Ovary (tissue), 9 donors: ENCODE data around the gene MLN. TPM values are rescaled to one million over a fixed set of nuclear protein-coding genes. Genes with fewer than 3 reads are reported as not detected.

ENCODE experiments used
- DNase-seq, 5 donors: peaks; one replicate each; pipeline ENCODE4 v3.0.0-alpha.2; 2019 to 2020
- H3K27ac ChIP-seq, 2 donors: fragments of 200-600 bp; one replicate each; pipeline versions ENCODE4 v1.5.1 to v1.8.0; 2019 to 2022
- H3K27me3 ChIP-seq: fragments of 200-600 bp; one replicate; pipeline ENCODE4 v1.8.0; 2022
- H3K36me3 ChIP-seq: fragments of 200-600 bp; sonication (generic); one replicate; pipeline ENCODE4 v1.5.1; 2019
- H3K4me1 ChIP-seq: one replicate; pipeline ENCODE4 v1.8.1; 2013; ENCODE audit warnings: mild to moderate bottlenecking, moderate library complexity; ENCODE audit not compliant: insufficient read depth
- H3K4me3 ChIP-seq: fragments of 200-600 bp; sonication (generic); one replicate; pipeline ENCODE4 v1.5.1; 2017
- H3K9me3 ChIP-seq, 2 donors: fragments of 200-600 bp in 1 of 2; sonication (generic) in 1 of 2; one replicate each; pipeline versions ENCODE4 v1.5.1 to v1.8.1; 2013 to 2019; ENCODE audit warnings: mild to moderate bottlenecking in 1 of 2, moderate library complexity in 1 of 2
- EP300 ChIP-seq: sonication (generic); formaldehyde crosslinking; IDR thresholded peaks from one replicate; pipeline ENCODE4 v1.6.1; 2017; ENCODE audit warnings: antibody characterized with exemption
- POLR2A ChIP-seq: fragments of 450-650 bp; IDR thresholded peaks from one replicate; pipeline ENCODE4 v1.6.1; 2017; ENCODE audit warnings: antibody characterized with exemption, mild to moderate bottlenecking, moderate library complexity
- WGBS, 3 donors: extraction: QIAGEN DNeasy Blood & Tissue Kit in 1 of 3; methylation state at CpG; one replicate each; pipeline versions ENCODE4 v1.1.5 to v1.1.7; 2013 to 2017; 5-methylcytosine and 5-hydroxymethylcytosine counted together
- intact Hi-C, 4 donors: fragments of 100-400 bp; cut with DNase I; formaldehyde crosslinking; loops; one replicate each; pipeline versions ENCODE4 v1.11.0 to v1.15.1; 2022 to 2023
- polyA plus RNA-seq, 2 donors: library from polyadenylated mRNA; stranded (reverse); fragments of 200-250 nt in 1 of 2; fragments of 350-450 nt in 1 of 2; fragmentation: Illumina TruSeq in 1 of 2; extraction: RNeasy Lipid Tissue Mini Kit (QIAGEN cat#74804) in 1 of 2; gene quantifications; one replicate each; pipeline ENCODE4 v1.2.3, GENCODE V29; 2013 to 2014
- total RNA-seq, 7 donors: library from RNA; depleted of rRNA in 2 of 7; stranded (reverse); fragments of >200 nt in 2 of 7; fragmentation: NEBNext Ultra II Directional in 3 of 7; extraction: Animal tissue kit (Norgen Biotek cat#: 25700) in 3 of 7; gene quantifications; one replicate each; pipeline versions ENCODE4 v1.1.0 to v1.2.4, GENCODE V29; 2016 to 2023
- TF ChIP-seq, protein P1 (sequence below), 3 donors: fragments of 450-650 bp in 2 of 3; fragments of 200-600 bp in 1 of 3; IDR thresholded peaks; one replicate each; pipeline versions ENCODE4 v1.5.1 to v1.8.0; 2016 to 2022; ENCODE audit warnings: antibody characterized with exemption in 3 of 3, mild to moderate bottlenecking in 1 of 3
- donor health status: DM: no; HTN: no; CAD: no; lungs with moderate emphysema.
- donor health status: DM: no; HTN: no; CAD: no.
- donor health status: Bipolar disorder and iron deficiency.
- donor health status: DM: yes; HTN: yes; CAD: no.
- donor health status: DM: no; HTN: no; CAD: no.
- donor health status: DM: yes; HTN: yes; CAD: no.

MLN gene
- total and polyA plus RNA-seq, 9 donors, result not detected

DNA sequence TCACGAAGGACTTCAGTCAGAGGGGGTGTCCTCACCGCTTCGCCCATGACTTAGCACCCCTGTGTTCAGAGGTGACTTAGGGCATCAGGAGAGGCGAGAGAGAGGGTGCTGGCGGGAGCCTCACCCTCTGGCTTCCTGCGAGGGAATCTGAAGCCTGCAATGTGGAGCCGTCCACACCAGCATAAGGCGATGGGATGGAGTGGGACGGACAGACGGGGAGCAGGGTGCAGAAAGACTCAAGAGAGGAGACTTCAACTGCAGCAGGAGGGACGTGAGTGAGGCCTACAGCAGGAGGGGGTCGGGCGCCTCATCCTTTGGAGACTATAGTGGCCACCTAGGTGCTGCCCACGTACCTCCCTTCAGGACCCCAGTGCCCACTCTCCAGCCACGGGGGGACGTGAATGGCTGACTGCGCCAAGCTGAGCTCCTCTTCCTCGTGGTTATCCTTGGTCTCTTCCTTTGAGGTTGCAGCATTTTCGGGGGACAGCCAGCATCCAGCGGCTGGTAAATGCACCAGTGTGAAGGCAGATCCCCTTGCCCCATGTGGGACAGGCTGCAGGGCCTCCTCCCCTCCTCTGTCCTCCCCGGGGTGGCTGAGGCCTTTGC, 26.9 kb upstream of the MLN start:
- Histone ChIP-seq H3K4me1 (no peaks in the 10 kb centered on the region), H3K27ac (no peak overlapping the region), H3K4me3 (no peak overlapping the region), H3K9me3 (no peaks in the 10 kb centered on the region), H3K27me3 (no peaks in the 10 kb centered on the region), H3K36me3 (no peaks in the 10 kb centered on the region)
- 52 to 80% (median 72%) methylated on average over 20 to 21 of the region's 21 CpGs for WGBS, 3 donors
- TF ChIP-seq EP300, result no peak
- no peak for DNase-seq
- intact Hi-C loops, result no loop called here

DNA sequence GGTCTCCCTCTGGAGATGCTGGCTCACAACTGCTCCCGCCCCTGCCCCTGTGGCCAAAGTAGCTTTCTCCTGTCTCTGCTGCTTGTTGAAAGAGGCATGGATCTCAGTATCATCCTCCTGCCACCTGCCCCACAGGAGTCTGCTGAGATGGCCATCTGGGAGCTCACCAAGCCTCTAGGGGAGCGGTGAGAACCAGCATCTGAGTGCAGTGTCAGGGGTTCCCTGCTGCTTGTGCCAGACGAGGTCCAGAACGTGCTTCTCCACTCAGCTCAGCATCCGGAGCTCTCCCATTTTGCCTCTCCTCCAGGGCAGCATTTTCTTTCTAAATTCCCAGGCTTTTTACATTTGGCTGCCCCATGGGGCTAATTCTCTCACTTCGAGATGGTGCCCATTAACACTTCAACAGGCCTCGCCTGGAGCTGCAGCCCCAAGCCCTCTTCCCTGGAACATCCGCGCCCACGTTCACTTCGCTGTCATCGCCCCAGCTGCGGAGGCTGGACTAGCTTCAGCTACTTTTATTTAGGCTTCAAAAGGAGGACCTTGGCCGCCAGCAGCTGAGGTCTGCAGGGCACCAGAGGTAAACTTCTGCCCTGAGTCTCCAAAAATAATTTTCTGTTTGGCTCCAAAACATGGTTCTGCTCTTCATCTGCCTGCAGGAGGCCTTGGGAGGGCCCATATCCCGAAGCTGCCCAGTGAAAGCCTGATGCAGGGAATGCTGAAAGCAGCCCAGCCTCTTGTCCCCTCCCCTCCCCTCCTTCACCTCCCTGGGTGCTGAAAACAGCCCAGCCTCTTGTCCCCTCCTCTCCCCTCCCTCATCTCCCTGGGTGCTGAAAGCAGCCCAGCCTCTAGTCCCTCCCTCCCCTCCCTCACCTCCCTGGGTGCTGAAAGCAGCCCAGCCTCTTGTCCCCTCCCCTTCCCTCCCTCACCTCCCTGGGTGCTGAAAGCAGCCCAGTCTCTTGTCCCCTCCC, 25.2 kb upstream of the MLN start:
- Histone ChIP-seq H3K4me3 (no peak overlapping the region), H3K4me1 (peaks cover 3% of the 10 kb centered on the region), H3K27ac (no peak overlapping the region), H3K27me3 (no peaks in the 10 kb centered on the region), H3K9me3 (no peaks in the 10 kb centered on the region), H3K36me3 (no peaks in the 10 kb centered on the region)
- WGBS, 3 donors, result 20 to 29% (median 23%) methylated on average over 15 of the region's 15 CpGs
- DNase-seq, result peak in 2 of 5 donors; percentile 35 to 61
- TF ChIP-seq, protein P1, sequence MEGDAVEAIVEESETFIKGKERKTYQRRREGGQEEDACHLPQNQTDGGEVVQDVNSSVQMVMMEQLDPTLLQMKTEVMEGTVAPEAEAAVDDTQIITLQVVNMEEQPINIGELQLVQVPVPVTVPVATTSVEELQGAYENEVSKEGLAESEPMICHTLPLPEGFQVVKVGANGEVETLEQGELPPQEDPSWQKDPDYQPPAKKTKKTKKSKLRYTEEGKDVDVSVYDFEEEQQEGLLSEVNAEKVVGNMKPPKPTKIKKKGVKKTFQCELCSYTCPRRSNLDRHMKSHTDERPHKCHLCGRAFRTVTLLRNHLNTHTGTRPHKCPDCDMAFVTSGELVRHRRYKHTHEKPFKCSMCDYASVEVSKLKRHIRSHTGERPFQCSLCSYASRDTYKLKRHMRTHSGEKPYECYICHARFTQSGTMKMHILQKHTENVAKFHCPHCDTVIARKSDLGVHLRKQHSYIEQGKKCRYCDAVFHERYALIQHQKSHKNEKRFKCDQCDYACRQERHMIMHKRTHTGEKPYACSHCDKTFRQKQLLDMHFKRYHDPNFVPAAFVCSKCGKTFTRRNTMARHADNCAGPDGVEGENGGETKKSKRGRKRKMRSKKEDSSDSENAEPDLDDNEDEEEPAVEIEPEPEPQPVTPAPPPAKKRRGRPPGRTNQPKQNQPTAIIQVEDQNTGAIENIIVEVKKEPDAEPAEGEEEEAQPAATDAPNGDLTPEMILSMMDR (IDR thresholded peaks at IDR 0.05), result no peak
- TF ChIP-seq POLR2A, result no peak
- intact Hi-C loops, result no loop called here

DNA sequence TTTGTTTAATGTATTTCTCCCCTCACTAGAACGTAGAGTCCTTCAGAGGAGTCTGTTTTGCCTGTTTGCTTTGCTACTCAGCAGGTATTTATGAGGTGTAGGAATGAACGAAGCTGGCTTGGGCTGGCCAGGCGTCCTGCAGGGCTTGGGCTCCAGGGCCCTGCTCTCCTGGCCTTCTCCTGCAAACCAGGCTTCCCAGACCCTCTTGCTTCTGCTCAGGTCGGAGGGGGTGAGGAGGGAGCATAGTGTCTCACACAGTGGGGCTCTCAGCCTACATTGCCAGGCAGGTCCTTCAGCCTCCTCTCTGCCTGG, 24.6 kb upstream of the MLN start:
- DNase-seq, result no peak
- Histone ChIP-seq H3K4me1 (peaks cover 3% of the 10 kb centered on the region), H3K27me3 (no peaks in the 10 kb centered on the region), H3K9me3 (no peaks in the 10 kb centered on the region), H3K36me3 (no peaks in the 10 kb centered on the region), H3K27ac (no peak overlapping the region), H3K4me3 (no peak overlapping the region)
- WGBS, 3 donors, result 73 to 80% (median 80%) methylated on average over 4 of the region's 4 CpGs
- intact Hi-C loops, result no loop called here
- TF ChIP-seq EP300 (no peak), POLR2A (no peak)
- TF ChIP-seq, protein P1 (IDR thresholded peaks at IDR 0.05), result no peak

DNA sequence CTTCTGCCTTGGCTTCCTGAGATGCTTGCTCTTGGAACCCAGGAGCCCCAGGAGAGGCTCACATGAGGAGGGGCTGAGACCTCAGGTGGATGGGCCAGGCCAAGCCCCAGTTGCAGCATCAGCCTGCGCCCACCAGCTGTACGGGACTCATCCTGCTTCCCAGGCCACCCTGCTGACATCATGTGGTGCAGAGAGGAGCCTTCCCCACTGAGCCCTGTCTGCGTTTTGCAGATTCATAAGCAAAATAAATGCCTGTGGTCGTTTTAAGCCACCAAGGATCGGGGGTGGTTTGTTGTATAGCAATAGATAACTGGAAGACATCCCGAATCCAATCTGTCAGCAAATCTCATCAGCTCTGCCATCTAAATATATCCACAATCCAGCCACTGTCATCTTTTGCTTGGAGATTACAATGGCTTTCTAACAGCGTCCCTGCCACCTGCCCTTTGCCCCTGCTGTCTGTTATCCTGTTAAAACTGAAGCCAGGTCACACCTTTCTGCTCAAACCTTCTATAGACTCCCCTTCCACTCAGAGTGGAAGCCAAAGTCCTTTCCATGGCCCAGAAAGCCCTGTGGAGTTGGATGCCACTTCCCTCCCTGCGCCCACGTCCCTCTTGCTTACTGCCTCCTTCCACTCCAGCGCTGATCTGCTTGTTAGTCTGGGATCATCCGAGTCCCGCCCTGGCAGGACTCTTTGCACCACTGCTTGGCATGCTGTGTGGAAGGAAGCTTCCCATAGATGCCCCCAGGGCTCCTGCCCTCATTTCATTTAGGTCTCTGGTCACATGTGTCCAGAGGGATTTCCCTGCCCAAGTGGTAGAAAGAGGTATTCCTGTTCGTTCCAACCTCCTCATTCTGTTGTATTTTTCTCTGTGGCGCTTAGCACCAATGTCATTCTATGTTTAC, 24.0 kb upstream of the MLN start:
- intact Hi-C loops, result no loop called here
- DNase-seq, result no peak
- Histone ChIP-seq H3K36me3 (no peaks in the 10 kb centered on the region), H3K27me3 (no peaks in the 10 kb centered on the region), H3K4me1 (peaks cover 3% of the 10 kb centered on the region), H3K27ac (no peak overlapping the region), H3K9me3 (no peaks in the 10 kb centered on the region), H3K4me3 (no peak overlapping the region)
- TF ChIP-seq, protein P1 (IDR thresholded peaks at IDR 0.05), result no peak
- TF ChIP-seq POLR2A, result no peak
- no peak for TF ChIP-seq EP300
- 72 to 88% (median 84%) methylated on average over 13 to 14 of the region's 14 CpGs for WGBS, 3 donors
